GM18498 (cell line): ENCODE measurements around the gene CNR2.
"Not testable (repeated sequence)": the region's sequence is repeated elsewhere in the genome, so short reads cannot be mapped to it uniquely, and the experiment has no call there.

Experiments used
- ATAC-seq: cut with Tn5 transposase; IDR thresholded peaks from one replicate; pipeline ENCODE4 v1.9.1; 2021; ENCODE audit warnings: mild to moderate bottlenecking, moderate library complexity; ENCODE audit not compliant: unreplicated experiment

The CNR2 gene

DNA sequence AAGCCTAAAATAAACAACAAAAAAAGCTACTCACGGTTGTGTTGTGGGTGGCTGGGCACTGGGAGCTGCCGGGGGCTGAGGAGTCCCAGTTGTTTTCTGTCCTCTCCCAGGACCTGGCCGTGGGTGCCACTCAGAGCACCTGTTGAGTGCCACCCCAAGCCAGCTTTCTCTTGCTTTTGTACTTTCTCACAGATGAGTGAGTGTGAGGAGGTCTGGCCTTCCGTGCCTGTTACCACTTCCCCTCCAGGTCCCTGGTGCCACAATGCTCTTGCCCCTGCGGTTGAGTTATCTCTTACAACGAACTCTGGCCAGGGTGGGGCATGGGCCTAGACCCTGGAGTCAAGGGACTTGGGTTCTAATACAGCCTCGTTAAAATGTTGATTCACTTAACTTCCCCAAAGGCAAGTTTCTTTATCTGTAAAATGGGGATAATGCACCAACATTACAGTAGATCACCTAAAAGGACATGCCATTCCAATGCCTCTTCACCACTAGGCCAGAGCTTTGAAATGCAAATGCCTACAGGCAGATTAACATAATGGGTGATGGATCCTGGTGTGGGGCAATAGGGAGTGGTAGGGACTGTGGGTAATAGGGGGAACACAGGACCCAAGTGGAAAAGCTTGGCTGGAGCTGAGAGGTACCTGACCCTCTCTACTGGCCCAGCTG is at the start of gene CNR2:
Gene CNR2, minus strand, starts transcription at position 151 of the 669 bp plus-strand sequence. CDS start 37,745 bp downstream, outside the sequence.
- ATAC-seq = peak; percentile 24

DNA sequence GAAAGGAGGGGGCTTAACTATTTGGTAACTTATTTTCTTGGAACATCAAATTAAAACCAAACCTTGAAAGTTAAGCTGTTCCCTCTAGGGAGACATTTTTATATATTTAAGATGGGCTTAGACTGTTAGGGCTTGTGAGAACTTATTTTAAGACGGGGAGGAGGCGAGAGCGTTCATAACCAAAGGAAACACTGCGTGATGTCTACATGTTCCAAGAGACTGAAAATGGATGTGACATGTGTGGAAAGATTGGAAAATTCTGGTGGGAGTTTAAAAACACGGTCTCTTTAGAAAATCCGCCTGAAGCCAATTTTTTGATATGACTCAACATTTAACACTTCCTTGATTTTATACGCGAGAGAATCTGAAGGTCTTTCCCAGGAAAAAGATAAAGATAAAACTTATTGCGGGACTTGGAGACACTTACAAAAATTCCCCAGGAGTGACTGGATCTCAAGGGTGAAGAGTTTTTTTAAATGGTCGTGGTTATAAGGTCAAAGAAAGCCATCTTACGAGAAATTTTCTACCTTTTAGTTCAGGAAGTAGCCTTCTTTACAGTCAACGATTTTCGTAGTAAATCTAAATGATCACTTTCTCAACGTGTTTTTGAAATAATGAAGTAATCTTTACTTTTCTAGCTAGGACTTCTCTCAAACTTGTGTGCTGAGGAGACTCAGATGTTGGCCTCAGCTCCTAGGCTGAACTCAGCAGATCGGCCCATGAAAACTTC is 47.3 kb upstream of the CNR2 start:
- ATAC-seq = no peak

GRCh38 chr1:23959461-23960290 is 46.5 kb upstream of the CNR2 start, which contains the start of gene PNRC2:
Gene PNRC2, plus strand, starts transcription at chr1:23959828. Its CDS starts 1,630 bp downstream, at chr1:23961458.
- peak; percentile 82 for ATAC-seq

DNA sequence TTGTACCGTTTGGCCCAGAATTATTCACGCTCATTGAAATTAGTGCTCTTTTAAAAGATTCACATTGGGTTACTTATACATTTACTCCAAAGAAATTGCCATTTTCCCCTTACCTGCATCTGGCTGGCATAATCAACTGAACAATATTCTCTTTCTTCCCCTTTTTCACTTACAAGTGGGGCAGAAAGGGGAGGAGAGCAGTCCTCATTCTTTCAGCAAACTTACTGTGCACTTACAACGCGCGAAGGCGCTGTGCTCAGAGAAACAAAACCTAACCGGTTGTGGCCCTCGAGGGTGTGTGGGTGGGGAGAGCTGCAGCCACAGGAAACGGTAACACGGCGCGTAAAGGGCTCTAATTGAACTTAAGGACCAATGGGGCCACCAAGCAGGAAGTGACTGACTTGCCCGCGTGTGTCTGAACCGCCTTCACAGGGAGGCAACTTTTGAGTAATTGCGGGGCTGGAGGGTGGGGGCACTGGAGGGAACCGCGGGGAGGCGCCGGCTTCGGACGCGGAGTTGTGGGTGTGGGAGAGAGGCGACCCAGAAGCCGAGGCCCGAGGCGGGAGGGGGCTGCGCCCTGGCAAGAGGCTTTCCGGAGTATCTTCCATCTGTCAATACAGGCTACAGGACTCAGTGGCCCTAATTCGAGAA is 45.8 kb upstream of the CNR2 start:
- ATAC-seq = peak; percentile 62

DNA sequence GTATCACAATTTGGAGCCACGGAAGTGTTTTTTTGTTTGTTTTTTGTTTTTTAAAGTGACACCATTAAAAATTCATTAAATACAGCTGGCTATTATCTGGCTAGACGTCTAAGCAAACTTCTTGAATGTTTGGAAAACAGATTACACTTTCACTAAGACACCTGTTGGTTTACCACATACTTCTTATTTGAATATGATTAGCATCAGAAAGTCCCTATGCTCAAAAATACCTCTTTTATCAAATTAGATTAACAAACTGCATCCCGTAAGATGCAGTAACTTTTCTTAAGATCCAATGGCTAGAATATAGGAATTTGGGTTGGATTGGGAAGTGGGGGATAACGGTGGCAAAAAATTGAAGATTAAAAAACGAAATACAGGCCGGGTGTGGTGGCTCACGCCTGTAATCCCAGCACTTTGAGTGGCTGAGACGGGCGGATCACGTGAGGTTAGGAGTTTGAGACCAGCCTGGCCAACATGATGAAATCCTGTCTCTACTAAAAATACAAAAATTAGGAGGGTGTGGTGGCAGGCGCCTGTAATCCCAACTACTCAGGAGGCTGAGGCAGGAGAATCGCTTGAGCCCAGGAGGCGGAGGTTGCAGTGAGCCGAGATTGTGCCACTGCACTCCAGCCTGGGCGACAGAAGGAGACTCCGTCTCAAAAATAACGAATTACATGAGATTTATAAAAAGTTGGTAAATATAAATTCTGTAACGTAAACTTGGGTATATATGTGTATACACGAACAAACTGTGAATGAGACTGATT is 45.1 kb upstream of the CNR2 start:
- not testable (repeated sequence) for ATAC-seq

DNA sequence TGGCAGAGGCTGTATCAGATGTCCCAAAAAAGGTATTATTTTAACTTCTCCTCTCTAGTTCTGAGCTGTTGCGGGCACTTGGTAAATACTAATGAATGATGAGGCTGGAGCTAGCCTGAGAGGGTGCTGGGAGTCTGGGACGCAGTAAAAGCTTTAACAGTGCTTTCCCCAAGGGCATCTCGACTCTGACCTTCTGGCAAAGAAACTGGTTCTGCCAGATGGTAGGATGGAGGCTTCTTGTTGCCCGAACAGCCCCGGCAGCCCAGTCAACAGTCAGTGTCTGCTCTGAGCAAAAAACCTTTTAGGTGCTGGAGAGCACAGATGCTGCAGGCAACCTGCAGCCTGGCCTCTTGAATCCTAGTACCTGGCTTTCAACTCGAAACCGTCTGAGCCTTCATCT is 43.9 kb upstream of the CNR2 start:
- ATAC-seq = no peak

DNA sequence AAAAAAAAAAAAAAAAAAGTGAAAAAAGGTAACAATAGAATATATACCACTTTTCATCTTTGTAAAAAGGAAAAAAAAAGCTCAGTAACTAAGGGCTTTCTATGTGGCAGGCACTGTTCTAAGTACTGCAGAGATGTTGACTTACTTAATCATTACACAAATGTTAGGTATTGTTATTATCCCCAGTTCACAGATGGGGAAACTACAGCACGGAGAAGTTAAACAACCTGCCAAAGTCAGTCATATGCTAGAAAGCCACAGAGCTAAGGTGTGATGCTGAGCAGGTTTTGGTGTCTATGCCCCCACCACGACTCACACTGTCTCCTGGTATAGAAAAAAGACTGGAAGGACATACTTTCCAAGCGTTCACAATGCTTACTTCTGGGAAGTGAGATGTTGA is 39.9 kb upstream of the CNR2 start:
- ATAC-seq = no peak

DNA sequence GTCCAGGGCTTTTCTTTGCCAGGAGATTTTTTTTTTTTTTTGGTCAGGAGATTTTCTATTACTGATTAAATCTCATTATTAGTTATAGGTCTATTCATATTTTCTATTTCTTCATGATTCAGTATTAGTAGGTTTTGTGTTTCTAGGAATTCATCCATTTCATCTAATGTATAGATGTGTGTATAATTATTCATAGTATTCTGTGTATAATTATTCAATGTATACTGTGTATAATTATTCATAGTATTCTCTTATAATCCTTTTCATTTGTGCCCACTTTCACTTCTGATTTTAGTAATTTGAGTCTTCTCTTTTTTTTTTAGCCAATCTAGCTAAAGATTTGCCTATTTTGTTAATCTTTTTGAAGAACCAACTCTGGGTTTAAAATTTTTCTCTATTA is 34.2 kb upstream of the CNR2 start:
- ATAC-seq = no peak

- ATAC-seq = no peak
These were observed 23.5 kb upstream of the CNR2 start for GRCh38 chr1:23936481-23937176.

GRCh38 chr1:23931491-23931880 is 18.3 kb upstream of the CNR2 start:
- no peak for ATAC-seq

DNA sequence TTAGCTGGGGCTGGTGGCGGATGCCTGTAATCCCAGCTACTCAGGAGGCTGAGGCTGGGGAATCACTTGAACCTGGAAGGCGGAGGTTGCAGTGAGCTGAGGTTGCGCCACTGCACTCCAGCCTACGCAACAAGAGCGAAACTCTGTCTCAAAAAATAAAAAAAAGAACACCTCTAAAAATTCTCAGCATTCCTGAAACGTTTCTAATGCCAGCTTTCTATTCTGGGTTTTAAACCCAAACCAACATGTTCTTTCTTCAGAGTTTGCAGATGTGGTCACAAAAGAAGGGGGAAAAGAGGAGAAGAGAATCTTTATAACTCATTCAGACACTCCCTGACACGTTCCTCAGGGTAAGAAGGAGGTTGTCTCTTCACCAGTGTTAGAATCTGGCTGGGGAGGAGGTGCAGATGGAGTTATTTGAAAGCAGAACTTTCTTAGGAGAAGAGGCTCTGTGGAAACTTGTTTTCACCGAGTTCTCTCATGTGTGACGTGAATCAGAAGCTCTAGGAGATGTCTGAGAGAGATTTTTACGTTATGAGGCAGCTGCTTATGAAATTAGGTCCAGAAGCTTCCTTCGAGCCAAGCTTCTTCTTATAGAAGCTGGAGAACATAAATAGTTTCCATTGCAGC is 17.8 kb upstream of the CNR2 start:
- no peak for ATAC-seq

DNA sequence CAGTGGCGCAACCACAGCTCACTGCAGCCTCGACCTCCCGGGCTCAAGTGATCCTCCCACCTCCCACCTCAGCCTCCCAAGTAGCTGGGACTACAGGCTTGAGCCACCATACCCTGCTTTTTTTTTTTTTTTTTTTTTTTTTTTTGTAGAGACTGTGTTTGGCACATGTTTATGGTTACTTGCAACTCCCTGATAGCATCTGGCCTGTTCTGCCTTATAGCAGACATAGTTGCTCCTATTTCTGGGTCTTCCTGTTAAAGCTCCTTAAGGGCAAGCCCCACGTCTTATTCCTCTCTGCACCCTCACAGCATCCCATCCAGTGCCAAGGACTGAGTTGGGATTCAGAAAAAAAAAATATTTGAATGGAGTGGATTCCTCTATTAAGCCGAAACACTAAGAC is 17.1 kb upstream of the CNR2 start:
- ATAC-seq = no peak

DNA sequence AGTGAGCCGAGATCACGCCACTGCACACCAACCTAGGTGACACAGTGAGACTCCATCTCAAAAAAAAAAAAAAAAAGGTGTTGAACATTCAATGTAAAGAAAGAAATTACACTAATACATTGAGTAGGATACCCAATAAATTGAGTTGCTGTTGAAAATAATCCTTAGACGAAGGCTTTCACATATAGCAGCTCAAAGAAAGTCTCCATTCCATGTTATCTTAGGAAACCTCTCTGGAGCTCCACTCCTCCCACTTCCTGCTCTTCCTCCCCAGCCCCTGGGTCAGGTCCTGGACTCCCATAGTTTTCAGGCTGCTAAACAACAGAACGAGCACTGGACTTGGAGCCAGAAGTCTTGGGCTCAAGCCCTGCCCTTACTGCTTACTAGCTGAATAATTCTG is 15.6 kb upstream of the CNR2 start:
- ATAC-seq = no peak

DNA sequence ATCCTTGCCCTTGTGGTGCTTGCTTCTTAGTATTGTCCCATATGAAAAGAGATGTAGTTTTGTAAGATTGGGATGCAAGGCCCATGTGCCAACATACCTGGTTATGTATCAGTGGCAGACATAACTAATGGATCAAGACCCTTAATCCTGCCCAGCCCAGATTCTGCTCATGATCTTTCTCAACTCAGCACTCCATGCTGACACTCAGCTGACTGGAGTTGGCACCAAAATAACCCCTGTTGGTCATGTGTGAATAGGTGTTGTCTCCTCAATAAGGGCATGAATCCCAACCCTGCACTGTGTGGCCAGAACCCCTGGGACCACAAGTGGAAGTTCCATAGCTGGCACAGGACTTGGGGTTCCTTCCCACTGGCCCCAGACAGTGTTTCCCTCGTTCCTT is 13.9 kb upstream of the CNR2 start:
- no peak for ATAC-seq

DNA sequence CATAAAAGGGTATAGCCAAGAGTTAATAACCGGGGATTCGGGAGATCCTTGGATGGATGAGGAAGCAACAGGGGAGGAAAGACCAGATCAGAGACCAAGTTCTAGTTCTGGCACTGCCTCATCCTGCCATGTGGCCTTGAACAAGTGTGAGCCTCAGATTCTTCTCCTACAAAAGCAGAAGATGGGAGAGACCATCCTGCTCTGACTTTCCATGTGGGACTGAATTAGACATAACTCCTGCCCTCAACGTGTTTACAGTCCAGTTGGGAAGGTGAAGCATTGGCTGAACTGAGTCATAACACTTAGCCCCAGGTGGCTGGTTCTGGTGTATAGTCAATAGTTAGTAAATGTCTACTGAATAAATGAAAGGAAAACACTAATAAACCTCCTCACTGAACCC is 12.1 kb upstream of the CNR2 start:
- ATAC-seq = no peak

DNA sequence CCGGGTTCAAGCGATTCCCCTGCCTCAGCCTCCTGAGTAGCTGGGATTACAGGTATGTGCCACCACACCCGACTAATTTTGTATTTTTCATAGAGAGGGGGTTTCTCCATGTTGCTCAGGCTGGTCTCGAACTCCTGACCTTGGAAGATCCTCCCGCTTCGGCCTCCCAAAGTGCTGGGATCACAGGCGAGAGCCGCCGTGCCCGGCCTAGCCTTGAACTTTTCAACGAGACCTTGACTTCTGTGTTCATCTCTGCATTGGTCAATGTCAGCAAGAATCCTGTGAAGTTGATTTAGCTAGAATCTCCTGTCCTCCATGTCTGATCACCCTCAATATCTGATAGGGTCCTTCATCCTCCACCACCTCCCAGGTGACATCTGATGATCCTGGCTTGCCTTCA is 11.4 kb upstream of the CNR2 start:
- ATAC-seq = no peak

DNA sequence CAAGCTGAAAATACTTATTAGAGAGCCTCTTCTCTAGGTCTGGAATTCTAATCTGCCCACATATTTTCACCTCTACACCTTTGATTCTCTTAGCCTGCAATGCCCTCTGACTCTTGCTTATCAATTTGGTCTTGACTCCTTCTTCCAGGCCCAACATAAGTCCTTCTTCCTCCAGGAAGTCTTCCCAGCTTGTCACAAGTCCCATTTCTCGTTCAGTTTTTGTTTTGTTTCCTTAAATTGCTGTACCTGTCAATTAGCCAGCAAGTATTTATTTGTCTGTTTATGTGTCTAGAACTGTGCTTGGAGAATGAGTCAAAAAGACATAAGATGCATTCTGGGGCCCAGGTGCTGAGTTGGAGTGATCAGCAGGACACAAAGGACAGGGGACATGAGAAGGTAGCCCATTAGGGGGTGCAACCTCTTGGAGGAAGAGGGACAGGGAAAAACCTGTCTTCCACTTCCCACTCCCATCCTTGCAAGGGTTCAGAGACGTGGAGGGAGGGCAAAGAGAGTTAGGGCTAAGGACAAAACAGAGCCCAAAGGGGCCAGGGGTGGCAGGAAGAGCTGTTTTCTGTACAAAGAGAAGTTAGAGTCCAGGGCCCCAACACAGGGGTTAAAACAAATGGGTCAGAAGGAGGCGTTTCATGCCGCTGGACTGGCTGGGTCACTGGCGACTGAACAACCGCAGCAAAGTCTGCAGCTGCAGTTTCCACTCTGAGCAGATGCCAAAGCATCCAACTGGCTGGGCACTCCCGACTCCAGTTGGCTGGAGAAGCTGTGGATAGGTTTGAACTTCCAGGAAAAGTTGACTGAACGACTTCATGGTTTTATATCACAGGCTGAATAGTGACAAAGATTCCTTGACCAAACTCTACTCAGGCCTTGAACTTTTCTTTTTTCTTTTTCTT is 10.7 kb upstream of the CNR2 start:
- no peak for ATAC-seq

- ATAC-seq = no peak
These were observed 9.3 kb upstream of the CNR2 start for GRCh38 chr1:23922321-23922943.
